NCI-H1436 treated with DMSO at 0.1 percent for 48 hours (cell line): ENCODE data around the gene IGFLR1.
"Not testable (repeated sequence)": the region's sequence is repeated elsewhere in the genome, so short reads cannot be mapped to it uniquely, and the experiment has no call there.

Experiments
- DNase-seq: peaks from one replicate; lab custom pipeline; 2025; lab: John Stamatoyannopoulos, UW

IGFLR1 gene

DNA sequence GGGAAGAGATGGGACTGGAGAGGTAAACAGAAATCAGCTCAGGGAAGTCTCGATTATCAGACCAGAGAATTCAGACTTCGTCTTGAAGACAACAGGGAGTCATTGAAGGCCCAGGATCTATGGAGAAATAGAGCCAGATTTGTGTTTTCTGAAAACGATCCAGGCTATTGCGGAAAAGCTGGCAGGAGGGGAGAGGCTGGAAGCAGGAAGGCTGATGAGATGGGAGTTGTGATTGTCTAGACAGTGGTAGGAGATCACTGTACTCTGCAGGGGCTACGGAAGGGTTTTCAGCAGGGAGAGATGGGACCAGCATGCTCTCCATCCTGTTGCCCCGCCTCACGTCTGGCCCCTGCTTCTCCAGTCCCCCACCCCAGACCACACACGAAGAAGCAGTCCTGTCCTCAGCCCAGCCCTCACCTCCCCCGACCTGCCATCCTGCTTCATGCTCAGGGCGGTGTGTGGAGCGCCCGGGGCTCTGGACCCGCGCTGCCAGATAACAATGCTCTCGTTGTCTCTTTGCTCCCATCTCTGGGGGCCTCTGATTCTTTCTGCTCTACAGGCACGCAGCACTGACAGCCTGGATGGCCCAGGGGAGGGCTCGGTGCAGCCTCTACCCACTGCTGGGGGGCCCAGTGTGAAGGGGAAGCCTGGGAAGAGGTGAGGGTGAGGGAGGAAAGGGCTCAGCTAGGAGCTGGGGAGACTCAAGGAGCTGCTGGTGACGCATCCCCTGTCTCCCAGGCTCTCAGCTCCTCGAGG lies 35.0 kb upstream of the IGFLR1 start:
- DNase-seq, result no peak

DNA sequence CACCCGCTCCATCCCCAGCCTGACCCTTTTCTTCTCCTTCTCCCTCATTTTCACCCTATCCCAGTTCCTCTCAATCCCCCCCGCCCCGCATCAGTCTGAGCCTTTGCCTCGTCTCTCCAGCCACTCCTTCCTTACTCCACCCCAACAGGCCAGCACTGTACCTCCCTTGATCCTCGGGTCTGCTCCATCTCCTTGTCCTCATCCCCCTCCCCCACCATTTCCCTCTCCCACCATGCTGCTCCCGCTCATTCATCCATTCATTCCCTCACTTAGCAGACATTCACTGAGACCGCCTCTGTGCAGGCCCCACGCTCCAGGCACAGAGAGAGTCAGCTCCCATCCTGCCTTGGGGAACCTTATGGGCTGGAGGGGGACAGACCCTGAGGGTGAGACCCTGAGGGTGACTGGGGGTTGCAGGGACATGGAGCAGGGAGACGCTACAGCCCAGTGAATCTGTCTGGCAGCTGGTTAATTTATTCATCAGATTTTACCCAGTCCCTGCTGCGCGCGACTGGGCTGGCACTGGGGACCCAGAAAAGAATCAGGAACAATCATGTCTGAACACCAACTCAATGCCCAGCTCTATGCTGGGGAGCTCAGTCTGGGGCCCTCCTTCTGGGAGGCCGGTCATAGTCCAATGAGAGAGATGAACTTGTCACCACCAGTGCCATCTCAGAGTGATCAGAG lies 34.0 kb upstream of the IGFLR1 start:
- DNase-seq, result no peak

DNA sequence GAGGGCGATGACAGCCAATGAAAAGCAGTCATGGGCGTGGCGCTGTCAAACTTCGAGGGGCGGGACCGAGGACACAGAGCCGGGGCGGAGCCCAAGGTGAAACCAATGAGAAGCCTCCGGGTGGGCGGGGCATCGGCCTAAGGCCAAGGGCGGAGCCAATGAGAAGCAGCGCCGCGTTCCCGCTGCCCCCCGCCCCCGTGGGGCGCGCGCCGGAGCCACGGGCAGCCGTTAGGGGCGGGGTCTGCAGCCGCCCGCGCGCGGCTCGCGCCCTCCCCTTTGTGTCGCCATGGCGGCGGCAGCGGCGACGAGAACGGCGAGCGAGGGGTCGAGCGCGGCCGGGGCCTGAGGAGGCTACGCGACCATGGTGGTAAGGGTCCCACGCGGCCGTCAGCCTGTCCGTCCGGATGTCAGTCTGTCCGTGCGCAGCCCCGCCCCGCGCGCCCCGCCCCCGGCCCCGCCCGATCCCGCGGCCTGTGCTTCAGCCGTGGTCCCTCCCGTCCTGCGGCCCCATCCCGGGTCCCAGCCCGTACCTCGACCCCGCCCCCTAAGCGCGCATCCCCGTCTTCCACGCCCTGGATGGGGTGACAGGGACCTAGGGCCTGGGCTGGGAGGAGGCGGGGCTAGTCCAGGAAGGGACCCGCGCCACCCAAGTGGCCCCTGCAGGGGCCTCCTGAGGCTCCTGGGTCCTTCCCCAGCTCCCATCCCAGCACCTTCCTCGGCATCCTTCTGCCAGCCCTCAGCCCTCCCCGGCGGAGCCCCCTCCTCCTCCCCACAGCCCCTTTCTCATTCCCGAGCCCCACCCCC lies 33.2 kb upstream of the IGFLR1 start, which contains the start of gene ARHGAP33:
TSS of gene ARHGAP33 (plus strand) at position 267 of the 804 bp plus-strand sequence. CDS start at position 362, 95 bp downstream.
- peak; percentile 78 for DNase-seq

- DNase-seq, result no peak
Observed at GRCh38 chr19:35775046-35775297, 32.7 kb upstream of the IGFLR1 start.

- DNase-seq, result no peak
Observed at GRCh38 chr19:35774274-35775045, 32.2 kb upstream of the IGFLR1 start.

- DNase-seq, result no peak
Observed at GRCh38 chr19:35773020-35773806, 31.0 kb upstream of the IGFLR1 start.

GRCh38 chr19:35772362-35772761 lies 30.1 kb upstream of the IGFLR1 start:
- not testable (repeated sequence) for DNase-seq

DNA sequence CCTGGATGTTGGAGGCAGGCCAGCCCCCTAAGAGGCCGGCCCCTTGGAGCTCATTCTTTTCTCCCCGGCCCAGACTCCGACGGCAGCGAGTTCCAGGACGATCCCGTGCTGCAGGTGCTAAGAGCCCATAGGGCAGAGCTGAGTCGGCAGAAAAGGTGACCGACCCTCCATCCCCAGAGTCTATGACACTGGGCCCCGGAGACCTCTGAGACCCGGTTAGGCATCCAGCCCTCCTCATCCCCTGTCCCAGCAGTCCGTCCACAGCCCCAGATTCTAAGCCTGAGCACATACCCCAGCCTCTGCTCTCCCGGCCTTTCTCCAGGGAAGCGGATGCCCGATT lies 25.8 kb upstream of the IGFLR1 start:
- DNase-seq, result no peak

DNA sequence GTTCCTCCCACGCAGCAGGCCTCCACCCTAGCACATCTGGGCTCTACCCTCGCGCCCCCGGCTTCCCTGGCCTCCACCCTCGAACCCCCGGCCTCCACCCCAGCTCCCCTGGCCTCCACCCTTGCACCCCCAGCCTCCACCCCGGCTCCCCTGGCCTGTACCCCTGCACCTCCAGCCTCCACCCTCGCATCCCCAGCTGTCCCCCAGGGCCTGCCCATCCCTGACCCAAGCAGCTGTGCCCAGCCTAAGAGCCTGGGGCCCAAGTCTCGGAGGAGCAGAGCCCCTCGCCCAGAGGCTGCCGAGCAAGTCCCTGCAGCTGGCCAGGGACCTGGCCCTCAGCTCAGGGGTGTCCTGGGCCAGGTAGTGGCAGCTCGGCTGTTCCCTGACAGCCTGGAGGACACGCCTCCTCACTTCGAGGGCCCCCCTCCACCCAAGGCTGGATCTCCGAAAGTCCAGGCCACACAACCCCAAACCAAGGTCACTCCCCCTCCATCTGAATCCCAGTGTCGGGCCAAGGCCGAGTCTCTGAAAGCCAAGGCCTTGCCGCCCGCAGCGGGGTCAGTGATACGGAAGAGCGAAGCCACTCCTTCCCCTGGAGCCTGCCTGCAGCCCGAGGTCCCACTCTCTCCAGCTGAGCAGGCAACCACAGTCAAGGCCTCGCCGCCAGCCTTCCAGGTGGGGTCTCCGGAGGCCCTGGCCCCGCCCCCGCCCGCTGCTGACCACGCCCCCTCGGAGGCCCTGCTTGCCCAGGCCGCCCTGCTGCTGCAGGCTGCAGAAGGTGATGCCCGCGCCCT lies 25.2 kb upstream of the IGFLR1 start:
- no peak for DNase-seq

- DNase-seq, result no peak
Observed at GRCh38 chr19:35766571-35767104, 24.4 kb upstream of the IGFLR1 start.

GRCh38 chr19:35764432-35765315 lies 22.4 kb upstream of the IGFLR1 start:
- no peak for DNase-seq

DNA sequence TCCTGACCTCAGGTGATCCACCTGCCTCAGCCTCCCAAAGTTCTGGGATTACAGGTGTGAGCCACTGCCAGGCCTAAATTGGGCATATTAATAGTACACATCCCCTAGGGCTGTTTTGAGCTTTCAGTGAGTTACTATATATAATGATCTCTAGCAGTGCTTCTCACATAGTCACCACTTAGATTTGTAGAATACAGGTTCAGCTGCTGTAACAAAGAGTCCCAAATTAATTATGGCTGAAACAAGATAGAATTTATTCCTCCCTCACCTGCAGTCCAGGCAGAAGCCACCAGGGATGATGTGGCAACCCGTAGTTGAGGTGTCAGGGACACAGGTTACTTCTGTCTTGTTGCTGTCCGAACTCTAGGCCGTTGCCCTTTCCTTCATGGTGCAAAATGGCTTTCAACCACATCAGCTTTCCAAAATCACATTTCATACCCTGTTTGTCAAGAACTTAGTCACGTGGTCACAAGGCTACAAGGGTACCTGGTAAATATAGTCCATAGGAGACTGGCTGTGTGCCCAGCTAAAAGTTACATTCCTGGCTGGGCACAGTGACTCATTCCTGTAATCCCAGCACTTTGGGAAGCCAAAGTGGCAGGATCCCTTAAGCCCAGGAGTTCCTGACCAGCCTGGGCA lies 18.6 kb upstream of the IGFLR1 start:
- DNase-seq, result no peak

GRCh38 chr19:35759697-35760096 lies 17.4 kb upstream of the IGFLR1 start:
- no peak for DNase-seq

- DNase-seq, result peak; percentile 98
Observed at GRCh38 chr19:35757749-35758608, 15.7 kb upstream of the IGFLR1 start, which contains the start of gene PROSER3. TSS of gene PROSER3 (plus strand) at chr19:35758176. CDS start at chr19:35758216, 40 bp downstream.

GRCh38 chr19:35757231-35757748 lies 15.0 kb upstream of the IGFLR1 start:
- DNase-seq, result no peak

DNA sequence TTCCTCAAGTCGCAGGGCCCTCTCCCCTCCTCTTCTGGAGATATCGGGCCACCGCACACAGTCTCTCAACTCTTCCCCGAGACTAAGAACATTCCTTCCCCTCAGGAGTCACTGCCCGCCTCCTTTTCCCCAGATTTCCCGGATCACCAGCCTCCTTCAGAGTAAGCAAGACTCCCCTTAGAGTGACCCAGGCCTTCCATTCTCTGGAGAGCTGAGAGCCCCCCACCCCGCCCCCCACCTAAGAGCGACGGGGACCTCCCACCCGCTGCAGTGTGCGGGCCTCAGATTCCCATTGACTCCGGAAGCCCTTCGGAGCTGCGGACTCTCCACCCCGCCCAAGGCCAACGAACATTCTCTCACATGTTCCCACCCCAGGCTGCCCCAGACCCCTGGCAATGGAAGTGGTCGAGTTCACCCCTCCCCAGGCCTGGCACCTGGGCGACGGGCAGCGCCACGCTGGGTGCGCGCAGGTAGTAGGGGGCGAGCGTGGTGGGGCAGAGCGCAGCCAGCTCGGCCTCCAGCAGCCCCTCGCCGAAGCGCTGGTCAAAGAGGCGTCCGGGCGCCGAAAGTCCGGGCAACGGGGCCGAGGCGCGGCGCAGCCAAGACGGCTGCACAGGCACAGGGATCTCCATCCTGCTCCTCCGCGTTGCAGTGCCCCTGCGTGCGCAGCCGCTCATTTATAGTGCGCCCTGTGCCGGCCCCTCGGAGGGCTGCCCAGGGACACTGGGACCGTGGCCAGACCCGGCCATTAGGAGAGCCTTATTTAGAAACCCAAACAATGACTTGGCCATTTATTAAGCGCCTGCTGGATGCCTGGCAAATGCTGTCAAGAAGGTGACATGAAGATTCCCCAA lies 14.4 kb upstream of the IGFLR1 start, which contains the start of gene HSPB6:
TSS of gene HSPB6 (minus strand) at position 653 of the 854 bp plus-strand sequence. CDS start at position 632, 21 bp downstream.
- no peak for DNase-seq
